GM12878 (cell line): ENCODE measurements around the gene ATF7IP. TPM values are rescaled to one million over a fixed set of nuclear protein-coding genes. Genes with fewer than 3 reads are reported as not detected.

Source experiments
- ATAC-seq: fragments of 200-7000 bp; cut with Tn5 transposase; 3 replicates; pipeline ENCODE4 v1.9.1; 2020; ENCODE audit warnings: mild to moderate bottlenecking, moderate library complexity
- BruUV-seq: library from RNA; stranded (reverse); fragments of 400-500 nt; replicated peaks from 2 replicates; lab custom pipeline; 2021; lab: Mats Ljungman, UMichigan
- CTCF ChIA-PET: fragments of 300-600 bp; sonication (Branson Sonifier 250); formaldehyde crosslinking; extraction: SDS; loops from one replicate; lab custom pipeline; 2021; ENCODE audit warnings: inconsistent platforms; lab: Yijun Ruan, JAX
- POLR2A ChIA-PET: fragments of 350-600 bp; formaldehyde crosslinking; extraction: SDS; loops from one replicate; lab custom pipeline; 2021; ENCODE audit warnings: inconsistent platforms; lab: Charles Lee
- RAD21 ChIA-PET: fragments of 300-600 bp; sonication (Branson Sonifier 250); formaldehyde crosslinking; loops from one replicate; lab custom pipeline; 2023; ENCODE audit warnings: antibody characterized with exemption; ENCODE audit not compliant: unreplicated experiment; lab: Charles Lee
- SMC1A ChIA-PET: fragments of 300-600 bp; sonication (Branson Sonifier 250); formaldehyde crosslinking; loops from one replicate; lab custom pipeline; 2023; ENCODE audit not compliant: unreplicated experiment, uncharacterized antibody; lab: Charles Lee
- DNase-seq: peaks from one replicate; pipeline ENCODE4 v3.0.0-alpha.2; 2011; ENCODE audit warnings: low read depth, low spot score
- FAIRE-seq: peaks from 3 replicates; lab custom pipeline; 2011; peaks lifted over from hg19 to GRCh38; lab: Jason Lieb, UNC
- H2AFZ ChIP-seq: 2 replicates; pipeline ENCODE4 v1.6.0; 2011; ENCODE audit warnings: low read depth, low read length, control low read depth; ENCODE audit not compliant: control insufficient read depth
- H3K27ac ChIP-seq: 2 replicates; pipeline ENCODE4 v1.5.1; 2011; ENCODE audit warnings: control low read depth; ENCODE audit not compliant: control insufficient read depth, insufficient read depth
- H3K27me3 ChIP-seq, 2 experiments: replicated peaks in 1 of 2; 2 replicates each; pipeline versions ENCODE4 v1.6.0 to v1.6.1; 2011; ENCODE audit warnings: low read length in 1 of 2; ENCODE audit not compliant: control insufficient read depth in 2 of 2, insufficient read depth in 2 of 2
- H3K36me3 ChIP-seq, 2 experiments: 2 replicates each; pipeline ENCODE4 v1.5.1; 2011; ENCODE audit warnings: low read length in 1 of 2; ENCODE audit not compliant: control insufficient read depth in 2 of 2, insufficient read depth in 2 of 2
- H3K4me1 ChIP-seq: 2 replicates; pipeline ENCODE4 v1.6.1; 2011; ENCODE audit warnings: mild to moderate bottlenecking, low read length, moderate library complexity, mixed read lengths; ENCODE audit not compliant: control insufficient read depth, insufficient read depth
- H3K4me2 ChIP-seq: 2 replicates; pipeline ENCODE4 v1.6.0; 2011; ENCODE audit warnings: control low read depth; ENCODE audit not compliant: control insufficient read depth, insufficient read depth
- H3K4me3 ChIP-seq: fragments of 200-600 bp; sonication (generic); 2 replicates; pipeline ENCODE4 v1.5.1; 2016
- H3K79me2 ChIP-seq: 2 replicates; pipeline ENCODE4 v1.6.0; 2011; ENCODE audit warnings: low read length; ENCODE audit not compliant: control insufficient read depth, insufficient read depth
- H3K9ac ChIP-seq: 2 replicates; pipeline ENCODE4 v1.8.0; 2011; ENCODE audit warnings: low read length, control low read depth, mixed read lengths; ENCODE audit not compliant: control insufficient read depth, insufficient read depth
- H3K9me3 ChIP-seq: replicated peaks from 3 replicates; pipeline ENCODE4 v1.5.1; 2011; ENCODE audit warnings: mild to moderate bottlenecking, low read length; ENCODE audit not compliant: control insufficient read depth, insufficient read depth
- H4K20me1 ChIP-seq: 2 replicates; pipeline ENCODE4 v1.6.0; 2011; ENCODE audit not compliant: control insufficient read depth, insufficient read depth
- BCL11A ChIP-seq: IDR thresholded peaks from 2 replicates; pipeline ENCODE4 v1.6.1; 2011; ENCODE audit warnings: low read depth, low read length
- CREB1 ChIP-seq: IDR thresholded peaks from 2 replicates; pipeline ENCODE4 v1.6.1; 2012; ENCODE audit warnings: low read depth, mild to moderate bottlenecking, inconsistent platforms
- CREM ChIP-seq: IDR thresholded peaks from 2 replicates; pipeline ENCODE4 v1.6.1; 2014; ENCODE audit warnings: antibody characterized with exemption, low read depth
- GATAD2B ChIP-seq: fragments of 450-650 bp; conservative IDR thresholded peaks from 2 replicates; pipeline ENCODE4 v1.6.1; 2017; ENCODE audit warnings: low read depth, mild to moderate bottlenecking, moderate library complexity
- NR2C2 ChIP-seq: IDR thresholded peaks from 2 replicates; pipeline ENCODE4 v1.6.1; 2011; ENCODE audit warnings: borderline replicate concordance, low read depth; ENCODE audit not compliant: control insufficient read depth, insufficient read length
- NR2F1 ChIP-seq: fragments of 450-650 bp; conservative IDR thresholded peaks from 2 replicates; pipeline ENCODE4 v1.6.1; 2017; ENCODE audit warnings: mild to moderate bottlenecking
- SMAD1 ChIP-seq: fragments of 450-650 bp; IDR thresholded peaks from 2 replicates; pipeline ENCODE4 v1.6.1; 2018; ENCODE audit warnings: mild to moderate bottlenecking, low read depth; ENCODE audit not compliant: partially characterized antibody
- WGBS: methylation state at CpG from one replicate; pipeline ENCODE4 v1.1.6; 2016; ENCODE audit warnings: low lambda C conversion rate; ENCODE audit not compliant: insufficient replicate concordance, insufficient coverage; ENCODE audit errors: missing lambda C conversion rate; 5-methylcytosine and 5-hydroxymethylcytosine counted together
- in situ Hi-C: fragments of 300-500 bp; cut with MboI; formaldehyde crosslinking; loops from 9 replicates; pipeline ENCODE4 v1.14.3; 2018; ENCODE audit warnings: mixed read lengths
- intact Hi-C: fragments of 100-400 bp; cut with micrococcal nuclease; formaldehyde crosslinking; loops from one replicate; pipeline ENCODE4 v1.14.2; 2022; ENCODE audit not compliant: unreplicated experiment
- polyA plus RNA-seq, 11 experiments: library from polyadenylated mRNA; depleted of rRNA in 4 of 11; unstranded in 6 of 11; stranded (reverse) in 5 of 11; fragments of >200 nt; fragmentation: Nextera tagmentation in 4 of 11; fragmentation: Illumina TruSeq in 1 of 11; extraction: Ambion mirVana in 4 of 11; extraction: Trizol in 1 of 11; gene quantifications; 1 replicate in 1 of 11; 2 replicates in 10 of 11; pipeline versions ENCODE4 v1.2.1 to v1.2.3, GENCODE V29; 2011 to 2016; ENCODE audit warnings: inconsistent platforms in 2 of 11, missing spikeins in 2 of 11, low read depth in 1 of 11
- total RNA-seq, 4 experiments: library from RNA; depleted of rRNA in 3 of 4; stranded (reverse); fragments of >200 nt in 3 of 4; fragmentation: Illumina TruSeq in 1 of 4; extraction: Trizol in 1 of 4; gene quantifications; 2 replicates each; pipeline versions ENCODE4 v1.2.1 to v1.2.3, GENCODE V29; 2013 to 2021
- TF ChIP-seq, protein P1 (sequence below): IDR thresholded peaks from 2 replicates; pipeline ENCODE4 v1.6.1; 2012; ENCODE audit warnings: low read depth, low read length, improper control_type of control experiment

ATF7IP gene
- total and polyA plus RNA-seq, 10 of the 15 experiments (the other 5 are each of a cell fraction or from before 2014, with no cell fraction given), result 6.2 to 66.6 (median 29.3) TPM

- TF ChIP-seq, protein P1, sequence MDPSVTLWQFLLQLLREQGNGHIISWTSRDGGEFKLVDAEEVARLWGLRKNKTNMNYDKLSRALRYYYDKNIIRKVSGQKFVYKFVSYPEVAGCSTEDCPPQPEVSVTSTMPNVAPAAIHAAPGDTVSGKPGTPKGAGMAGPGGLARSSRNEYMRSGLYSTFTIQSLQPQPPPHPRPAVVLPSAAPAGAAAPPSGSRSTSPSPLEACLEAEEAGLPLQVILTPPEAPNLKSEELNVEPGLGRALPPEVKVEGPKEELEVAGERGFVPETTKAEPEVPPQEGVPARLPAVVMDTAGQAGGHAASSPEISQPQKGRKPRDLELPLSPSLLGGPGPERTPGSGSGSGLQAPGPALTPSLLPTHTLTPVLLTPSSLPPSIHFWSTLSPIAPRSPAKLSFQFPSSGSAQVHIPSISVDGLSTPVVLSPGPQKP, result no peak
- no peak for TF ChIP-seq CREB1
- no peak for TF ChIP-seq GATAD2B
- no peak for TF ChIP-seq BCL11A
Measured at GRCh38 chr12:14540801-14541462, 175.4 kb downstream of the ATF7IP start (continued).

- no peaks in the 10 kb centered on the region for H3K79me2 ChIP-seq
- no peaks in the 10 kb centered on the region for H3K27me3 ChIP-seq
- FAIRE-seq (no peak), ATAC-seq (no peak), DNase-seq (no peak)
- SMC1A ChIA-PET, result no interaction called here
- no peak overlapping the region for H3K4me2 ChIP-seq
- H3K9me3 ChIP-seq, result peaks cover 2% of the 10 kb centered on the region; the same call in 2 of the 3 replicates
- H4K20me1 ChIP-seq, result no peaks in the 10 kb centered on the region
- no peak overlapping the region for H3K27ac ChIP-seq
- intact Hi-C loops (no loop called here), in situ Hi-C loops (no loop called here)
- H3K4me3 ChIP-seq, result no peak overlapping the region
- CTCF ChIA-PET, result no interaction called here
- H3K36me3 ChIP-seq, result no peaks in the 10 kb centered on the region
- H3K9ac ChIP-seq, result no peak overlapping the region
- RAD21 ChIA-PET, result no interaction called here
- no TSS peak for BruUV-seq
- H3K4me1 ChIP-seq, result no peaks in the 10 kb centered on the region
- 89% methylated on average over 7 of the region's 7 CpGs for WGBS
- TF ChIP-seq NR2F1 (no peak), SMAD1 (no peak), NR2C2 (no peak), CREM (no peak)
- H2AFZ ChIP-seq, result no peak overlapping the region
- POLR2A ChIA-PET, result no interaction called here
Measured at GRCh38 chr12:14545144-14546124, 180.0 kb downstream of the ATF7IP start.
